ENCODE data around the gene TRIM54.

- TF ChIP-seq CTCF (IDR thresholded peaks at IDR 0.05; ENCODE audit: extremely low read depth in 1 of 2, insufficient read depth in 1 of 2, low read depth in 1 of 2, low read length in 2 of 2) (no peak), POLR2A (IDR thresholded peaks at IDR 0.05; ENCODE audit: low read depth, low read length) (no peak), POLR2AphosphoS5 (IDR thresholded peaks at IDR 0.05; ENCODE audit: insufficient read depth, low read depth, low read length) (no peak), EZH2 (IDR thresholded peaks at IDR 0.05; ENCODE audit: borderline replicate concordance, low read depth, low read length, severe bottlenecking) (no peak), JUN (IDR thresholded peaks at IDR 0.05; ENCODE audit: borderline replicate concordance, insufficient read depth, insufficient read length, low read depth) (no peak), FOS (IDR thresholded peaks at IDR 0.05; ENCODE audit: borderline replicate concordance, insufficient read depth, low read length) (no peak), MAX (IDR thresholded peaks at IDR 0.05; ENCODE audit: insufficient read depth, insufficient read length) (no peak), GATA2 (IDR thresholded peaks at IDR 0.05; ENCODE audit: insufficient read depth, insufficient read length, low read depth, low read length) (no peak), MYC (IDR thresholded peaks at IDR 0.05; ENCODE audit: low read depth, low read length) (no peak)
These were observed 39.6 kb upstream of the TRIM54 start for GRCh38 chr2:27242614-27242951.
